ENCODE results near the gene SLC25A44. TPM values are rescaled to one million over a fixed set of nuclear protein-coding genes. Genes with fewer than 3 reads are reported as not detected.

SLC25A44 gene
- total RNA-seq, 2 experiments from 2014 or later = 27.7 to 36.3 TPM

GRCh38 chr1:156153362-156153761 lies 40.5 kb upstream of the SLC25A44 start, which contains the start of gene SEMA4A:
Gene SEMA4A, plus strand, starts transcription at chr1:156153585. Its CDS starts 994 bp downstream, at chr1:156154579.
- Mint-ChIP-seq H3K9me3 (no peaks in the 10 kb centered on the region), H3K36me3 (ENCODE audit: low read depth) (peaks cover 4% of the 10 kb centered on the region), H3K4me3 (peak within 1 kb of the TSS; percentile 76), H3K27me3 (no peaks in the 10 kb centered on the region), H3K27ac (peak within 1 kb of the TSS; percentile 71), H3K4me1 (peaks cover 58% of the 10 kb centered on the region)
- CTCF ChIA-PET = interaction anchor here (1.3 to 2.3 kb wide), 2 partner anchors 11 to 72 kb away, joined by 5 to 6 read pairs; no protein-coding TSS in a partner anchor
- POLR2A ChIA-PET = interaction anchor here (1.0 to 3.2 kb wide), 5 partner anchors 40 to 129 kb away, joined by 3 to 16 read pairs (median 7); partner anchors contain the start of genes PMF1, SLC25A44 and SMG5
- DNase-seq = no peak

GRCh38 chr1:156154317-156154749 lies 39.6 kb upstream of the SLC25A44 start:
- Mint-ChIP-seq H3K9me3 (no peaks in the 10 kb centered on the region), H3K36me3 (ENCODE audit: low read depth) (peaks cover 7% of the 10 kb centered on the region), H3K4me3 (peak overlapping the region; percentile 76), H3K27me3 (no peaks in the 10 kb centered on the region), H3K4me1 (peaks cover 63% of the 10 kb centered on the region), H3K27ac (peak overlapping the region; percentile 71)
- ChIA-PET CTCF (interaction anchor here (0.8 to 2.4 kb wide), 5 partner anchors 8 to 128 kb away, joined by 3 to 7 read pairs (median 5); partner anchors contain the start of genes PMF1 and SMG5), POLR2A (interaction anchor here (1.0 to 3.2 kb wide), 7 partner anchors 39 to 165 kb away, joined by 3 to 19 read pairs (median 5); partner anchors contain the start of genes PMF1, SLC25A44 and SMG5)
- peak; percentile 66 for DNase-seq

GRCh38 chr1:156155756-156156510 lies 38.0 kb upstream of the SLC25A44 start:
- H3K4me3 Mint-ChIP-seq = peak overlapping the region; percentile 76
- no peaks in the 10 kb centered on the region for H3K9me3 Mint-ChIP-seq
- CTCF ChIA-PET = interaction anchor here (0.7 to 2.4 kb wide), 8 partner anchors 10 to 69 kb away, joined by 3 to 9 read pairs (median 4); partner anchors contain the start of gene SLC25A44
- no peak for DNase-seq
- no peaks in the 10 kb centered on the region for H3K27me3 Mint-ChIP-seq
- H3K36me3 Mint-ChIP-seq (ENCODE audit: low read depth) = peaks cover 7% of the 10 kb centered on the region
- peaks cover 78% of the 10 kb centered on the region for H3K4me1 Mint-ChIP-seq
- peak overlapping the region; percentile 60 for H3K27ac Mint-ChIP-seq
- POLR2A ChIA-PET = interaction anchor here (0.9 to 3.2 kb wide), 7 partner anchors 38 to 164 kb away, joined by 3 to 19 read pairs (median 4); partner anchors contain the start of genes PMF1, SLC25A44 and SMG5

- H3K27ac Mint-ChIP-seq = peak overlapping the region; percentile 51
- ChIA-PET POLR2A (no interaction called here), CTCF (no interaction called here)
- H3K36me3 Mint-ChIP-seq (ENCODE audit: low read depth) = peaks cover 11% of the 10 kb centered on the region
- H3K4me3 Mint-ChIP-seq = no peak overlapping the region
- no peaks in the 10 kb centered on the region for H3K27me3 Mint-ChIP-seq
- peaks cover 84% of the 10 kb centered on the region for H3K4me1 Mint-ChIP-seq
- H3K9me3 Mint-ChIP-seq = no peaks in the 10 kb centered on the region
- DNase-seq = no peak
Measured at GRCh38 chr1:156157506-156157905, 36.4 kb upstream of the SLC25A44 start.

GRCh38 chr1:156157966-156158365 lies 35.9 kb upstream of the SLC25A44 start:
- Mint-ChIP-seq H3K27ac (peak overlapping the region; percentile 51), H3K9me3 (no peaks in the 10 kb centered on the region), H3K36me3 (ENCODE audit: low read depth) (peaks cover 11% of the 10 kb centered on the region), H3K4me1 (peaks cover 80% of the 10 kb centered on the region), H3K4me3 (no peak overlapping the region), H3K27me3 (no peaks in the 10 kb centered on the region)
- ChIA-PET CTCF (no interaction called here), POLR2A (no interaction called here)
- no peak for DNase-seq

- Mint-ChIP-seq H3K9me3 (peaks cover 2% of the 10 kb centered on the region), H3K27ac (peak overlapping the region; percentile 66), H3K27me3 (no peaks in the 10 kb centered on the region), H3K4me3 (peak overlapping the region; percentile 56), H3K4me1 (peaks cover 66% of the 10 kb centered on the region), H3K36me3 (ENCODE audit: low read depth) (peaks cover 21% of the 10 kb centered on the region)
- ChIA-PET CTCF (interaction anchor here (1.3 to 2.3 kb wide), 2 partner anchors 12 to 65 kb away, joined by 4 to 19 read pairs; no protein-coding TSS in a partner anchor), POLR2A (interaction anchor here (1.3 to 3.3 kb wide), 6 partner anchors 12 to 123 kb away, joined by 3 to 13 read pairs (median 8); partner anchors contain the start of genes PMF1, SLC25A44 and SMG5)
- DNase-seq = no peak
Measured at GRCh38 chr1:156160000-156160742, 33.7 kb upstream of the SLC25A44 start.

- H3K27ac Mint-ChIP-seq = peak overlapping the region; percentile 66
- no peaks in the 10 kb centered on the region for H3K27me3 Mint-ChIP-seq
- peaks cover 64% of the 10 kb centered on the region for H3K4me1 Mint-ChIP-seq
- DNase-seq = peak; percentile 73
- peak overlapping the region; percentile 56 for H3K4me3 Mint-ChIP-seq
- H3K9me3 Mint-ChIP-seq = peaks cover 2% of the 10 kb centered on the region
- POLR2A ChIA-PET = interaction anchor here (1.1 to 3.3 kb wide), 7 partner anchors 13 to 122 kb away, joined by 3 to 13 read pairs (median 8); partner anchors contain the start of genes PMF1 and SMG5
- CTCF ChIA-PET = interaction anchor here (1.3 to 2.3 kb wide), 2 partner anchors 13 to 64 kb away, joined by 4 to 19 read pairs; no protein-coding TSS in a partner anchor
- H3K36me3 Mint-ChIP-seq (ENCODE audit: low read depth) = peaks cover 25% of the 10 kb centered on the region
Measured at GRCh38 chr1:156160743-156161171, 33.1 kb upstream of the SLC25A44 start.

GRCh38 chr1:156162430-156163037 lies 31.4 kb upstream of the SLC25A44 start:
- Mint-ChIP-seq H3K9me3 (peaks cover 2% of the 10 kb centered on the region), H3K27ac (no peak overlapping the region), H3K36me3 (ENCODE audit: low read depth) (peaks cover 31% of the 10 kb centered on the region), H3K4me3 (no peak overlapping the region), H3K4me1 (peaks cover 46% of the 10 kb centered on the region), H3K27me3 (no peaks in the 10 kb centered on the region)
- ChIA-PET CTCF (interaction anchor here (2.3 kb wide), 1 partner anchor 62 kb away, joined by 19 read pairs; no protein-coding TSS in a partner anchor), POLR2A (interaction anchor here (2.5 to 3.3 kb wide), 3 partner anchors 14 to 63 kb away, joined by 8 to 13 read pairs (median 9); partner anchors contain the start of gene PMF1)
- no peak for DNase-seq

- Mint-ChIP-seq H3K4me3 (no peak overlapping the region), H3K27ac (no peak overlapping the region), H3K4me1 (peaks cover 36% of the 10 kb centered on the region), H3K27me3 (no peaks in the 10 kb centered on the region), H3K36me3 (ENCODE audit: low read depth) (peaks cover 28% of the 10 kb centered on the region), H3K9me3 (peaks cover 2% of the 10 kb centered on the region)
- no peak for DNase-seq
- ChIA-PET CTCF (interaction anchor here (1.1 to 1.2 kb wide), 2 partner anchors 11 to 65 kb away, joined by 3 to 6 read pairs; no protein-coding TSS in a partner anchor), POLR2A (interaction anchor here (0.9 to 1.4 kb wide), 5 partner anchors 12 to 82 kb away, joined by 3 read pairs; partner anchors contain the start of gene PMF1)
Measured at GRCh38 chr1:156163712-156164111, 30.2 kb upstream of the SLC25A44 start.

GRCh38 chr1:156164125-156164831 lies 29.6 kb upstream of the SLC25A44 start:
- H3K27me3 Mint-ChIP-seq = no peaks in the 10 kb centered on the region
- peaks cover 30% of the 10 kb centered on the region for H3K4me1 Mint-ChIP-seq
- peaks cover 2% of the 10 kb centered on the region for H3K9me3 Mint-ChIP-seq
- CTCF ChIA-PET = interaction anchor here (0.6 to 2.0 kb wide), 4 partner anchors 11 to 124 kb away, joined by 3 to 6 read pairs (median 4); no protein-coding TSS in a partner anchor
- no peak for DNase-seq
- H3K27ac Mint-ChIP-seq = no peak overlapping the region
- H3K36me3 Mint-ChIP-seq (ENCODE audit: low read depth) = peaks cover 27% of the 10 kb centered on the region
- POLR2A ChIA-PET = interaction anchor here (0.9 to 1.4 kb wide), 5 partner anchors 12 to 81 kb away, joined by 3 read pairs; partner anchors contain the start of gene PMF1
- H3K4me3 Mint-ChIP-seq = no peak overlapping the region

- POLR2A ChIA-PET = interaction anchor here (0.6 to 1.4 kb wide), 2 partner anchors 15 to 26 kb away, joined by 3 read pairs; no protein-coding TSS in a partner anchor
- peaks cover 2% of the 10 kb centered on the region for H3K9me3 Mint-ChIP-seq
- peaks cover 27% of the 10 kb centered on the region for H3K36me3 Mint-ChIP-seq (ENCODE audit: low read depth)
- H3K4me3 Mint-ChIP-seq = no peak overlapping the region
- H3K4me1 Mint-ChIP-seq = peaks cover 22% of the 10 kb centered on the region
- DNase-seq = no peak
- no peaks in the 10 kb centered on the region for H3K27me3 Mint-ChIP-seq
- CTCF ChIA-PET = interaction anchor here (2.0 kb wide), 1 partner anchor 17 kb away, joined by 4 read pairs; no protein-coding TSS in a partner anchor
- H3K27ac Mint-ChIP-seq = no peak overlapping the region
Measured at GRCh38 chr1:156165083-156165482, 28.8 kb upstream of the SLC25A44 start.
